ENCODE measurements around the gene FOXP1. TPM values are rescaled to one million over a fixed set of nuclear protein-coding genes. Genes with fewer than 3 reads are reported as not detected.

The FOXP1 gene
- total and polyA plus RNA-seq, 9 of the 15 experiments (the other 6 are each of a cell fraction or from before 2014, with no cell fraction given), result 7.7 to 34.5 (median 13.7) TPM

DNA sequence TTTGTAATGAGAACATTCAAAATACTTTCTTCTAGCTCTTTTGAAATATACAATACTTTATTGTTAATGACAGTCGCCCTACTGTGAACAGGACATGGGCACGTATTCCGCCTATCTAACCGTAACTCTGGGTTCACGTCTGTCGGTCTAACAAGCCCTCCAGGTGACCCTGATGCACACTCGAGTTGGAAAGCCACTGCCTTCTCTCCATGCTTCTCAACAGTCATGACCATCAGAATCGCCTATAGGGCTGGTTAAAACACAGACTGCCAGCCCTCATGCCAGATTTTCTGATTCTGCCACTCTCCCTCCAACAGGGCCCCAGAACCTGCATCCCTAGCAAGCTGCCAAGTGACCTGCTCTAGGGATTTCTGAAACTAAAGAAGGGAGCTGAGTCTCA is 140.2 kb downstream of the FOXP1 start:
- Histone ChIP-seq H2AFZ (ENCODE audit: low read depth, low read length) (no peak overlapping the region), H3K4me3 (no peak overlapping the region), H3K36me3 (ENCODE audit: control insufficient read depth, insufficient read depth, low read length) (no peaks in the 10 kb centered on the region), H3K79me2 (ENCODE audit: control insufficient read depth, insufficient read depth, low read length) (no peaks in the 10 kb centered on the region), H3K9me3 (replicated peaks; ENCODE audit: control insufficient read depth, insufficient read depth, low read depth, low read length) (no peaks in the 10 kb centered on the region), H3K27ac (ENCODE audit: extremely low read depth, low read depth, low read length) (no peak overlapping the region), H3K4me1 (replicated peaks in 1 of 2; ENCODE audit: control insufficient read depth in 2 of 2, insufficient read depth in 2 of 2, low read length in 2 of 2) (peaks cover 0 to 8% of the 10 kb centered on the region in 2 experiments; a peak in 4 of 5 replicates), H3K9ac (ENCODE audit: insufficient read depth in 1 of 2, low read depth in 2 of 2, low read length in 2 of 2) (no peak overlapping the region), H3K27me3 (ENCODE audit: control insufficient read depth in 2 of 2, insufficient read depth in 2 of 2, low read length in 2 of 2) (no peaks in the 10 kb centered on the region), H3K9me1 (ENCODE audit: control insufficient read depth, insufficient read depth, low read length) (no peaks in the 10 kb centered on the region), H3K4me2 (ENCODE audit: insufficient read depth, low read length) (no peak overlapping the region), H4K20me1 (replicated peaks; ENCODE audit: control insufficient read depth, insufficient read depth, low read length) (no peaks in the 10 kb centered on the region)
- WGBS (ENCODE audit: insufficient coverage, low coverage, missing lambda C conversion rate), result 80% methylated on average over 8 of the region's 8 CpGs
- DNase-seq (ENCODE audit: extremely low read depth in 1 of 4, low spot score in 3 of 4) (no peak), FAIRE-seq (no peak), ATAC-seq (no peak)
- ChIA-PET POLR2A (interaction anchor here (0.7 kb wide), 2 partner anchors 11 to 229 kb away, joined by 3 read pairs; no protein-coding TSS in a partner anchor), CTCF (ENCODE audit: low intra/inter-chr PET ratio) (no interaction called here)
- intact Hi-C loops (cut with micrococcal nuclease), result no loop called here
- BruUV-seq (replicated peaks), result no TSS peak
- in situ Hi-C loops (cut with MboI), result no loop called here
- no peak for TF ChIP-seq SMARCE1 (IDR thresholded peaks at IDR 0.05)
- no peak for TF ChIP-seq FOXP1 (CRISPR knock-in tag; IDR thresholded peaks at IDR 0.05)
- no peak for TF ChIP-seq ZKSCAN1 (IDR thresholded peaks at IDR 0.05; ENCODE audit: low read depth, low read length)
- TF ChIP-seq, protein P1, sequence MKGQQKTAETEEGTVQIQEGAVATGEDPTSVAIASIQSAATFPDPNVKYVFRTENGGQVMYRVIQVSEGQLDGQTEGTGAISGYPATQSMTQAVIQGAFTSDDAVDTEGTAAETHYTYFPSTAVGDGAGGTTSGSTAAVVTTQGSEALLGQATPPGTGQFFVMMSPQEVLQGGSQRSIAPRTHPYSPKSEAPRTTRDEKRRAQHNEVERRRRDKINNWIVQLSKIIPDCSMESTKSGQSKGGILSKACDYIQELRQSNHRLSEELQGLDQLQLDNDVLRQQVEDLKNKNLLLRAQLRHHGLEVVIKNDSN (CRISPR knock-in tag; IDR thresholded peaks at IDR 0.05), result no peak
- no peak for TF ChIP-seq TAF7 (tag; IDR thresholded peaks at IDR 0.05)
- TF ChIP-seq SMAD4 (CRISPR knock-in tag; conservative IDR thresholded peaks at IDR 0.05), result no peak
- TF ChIP-seq ZFX (CRISPR knock-in tag; IDR thresholded peaks at IDR 0.05), result no peak
- TF ChIP-seq JUNB (CRISPR knock-in tag; conservative IDR thresholded peaks at IDR 0.05), result no peak
- no peak for TF ChIP-seq ADNP (tag; IDR thresholded peaks at IDR 0.05)
- TF ChIP-seq NR3C1 (CRISPR knock-in tag; IDR thresholded peaks at IDR 0.05), result no peak
- TF ChIP-seq, protein P2, sequence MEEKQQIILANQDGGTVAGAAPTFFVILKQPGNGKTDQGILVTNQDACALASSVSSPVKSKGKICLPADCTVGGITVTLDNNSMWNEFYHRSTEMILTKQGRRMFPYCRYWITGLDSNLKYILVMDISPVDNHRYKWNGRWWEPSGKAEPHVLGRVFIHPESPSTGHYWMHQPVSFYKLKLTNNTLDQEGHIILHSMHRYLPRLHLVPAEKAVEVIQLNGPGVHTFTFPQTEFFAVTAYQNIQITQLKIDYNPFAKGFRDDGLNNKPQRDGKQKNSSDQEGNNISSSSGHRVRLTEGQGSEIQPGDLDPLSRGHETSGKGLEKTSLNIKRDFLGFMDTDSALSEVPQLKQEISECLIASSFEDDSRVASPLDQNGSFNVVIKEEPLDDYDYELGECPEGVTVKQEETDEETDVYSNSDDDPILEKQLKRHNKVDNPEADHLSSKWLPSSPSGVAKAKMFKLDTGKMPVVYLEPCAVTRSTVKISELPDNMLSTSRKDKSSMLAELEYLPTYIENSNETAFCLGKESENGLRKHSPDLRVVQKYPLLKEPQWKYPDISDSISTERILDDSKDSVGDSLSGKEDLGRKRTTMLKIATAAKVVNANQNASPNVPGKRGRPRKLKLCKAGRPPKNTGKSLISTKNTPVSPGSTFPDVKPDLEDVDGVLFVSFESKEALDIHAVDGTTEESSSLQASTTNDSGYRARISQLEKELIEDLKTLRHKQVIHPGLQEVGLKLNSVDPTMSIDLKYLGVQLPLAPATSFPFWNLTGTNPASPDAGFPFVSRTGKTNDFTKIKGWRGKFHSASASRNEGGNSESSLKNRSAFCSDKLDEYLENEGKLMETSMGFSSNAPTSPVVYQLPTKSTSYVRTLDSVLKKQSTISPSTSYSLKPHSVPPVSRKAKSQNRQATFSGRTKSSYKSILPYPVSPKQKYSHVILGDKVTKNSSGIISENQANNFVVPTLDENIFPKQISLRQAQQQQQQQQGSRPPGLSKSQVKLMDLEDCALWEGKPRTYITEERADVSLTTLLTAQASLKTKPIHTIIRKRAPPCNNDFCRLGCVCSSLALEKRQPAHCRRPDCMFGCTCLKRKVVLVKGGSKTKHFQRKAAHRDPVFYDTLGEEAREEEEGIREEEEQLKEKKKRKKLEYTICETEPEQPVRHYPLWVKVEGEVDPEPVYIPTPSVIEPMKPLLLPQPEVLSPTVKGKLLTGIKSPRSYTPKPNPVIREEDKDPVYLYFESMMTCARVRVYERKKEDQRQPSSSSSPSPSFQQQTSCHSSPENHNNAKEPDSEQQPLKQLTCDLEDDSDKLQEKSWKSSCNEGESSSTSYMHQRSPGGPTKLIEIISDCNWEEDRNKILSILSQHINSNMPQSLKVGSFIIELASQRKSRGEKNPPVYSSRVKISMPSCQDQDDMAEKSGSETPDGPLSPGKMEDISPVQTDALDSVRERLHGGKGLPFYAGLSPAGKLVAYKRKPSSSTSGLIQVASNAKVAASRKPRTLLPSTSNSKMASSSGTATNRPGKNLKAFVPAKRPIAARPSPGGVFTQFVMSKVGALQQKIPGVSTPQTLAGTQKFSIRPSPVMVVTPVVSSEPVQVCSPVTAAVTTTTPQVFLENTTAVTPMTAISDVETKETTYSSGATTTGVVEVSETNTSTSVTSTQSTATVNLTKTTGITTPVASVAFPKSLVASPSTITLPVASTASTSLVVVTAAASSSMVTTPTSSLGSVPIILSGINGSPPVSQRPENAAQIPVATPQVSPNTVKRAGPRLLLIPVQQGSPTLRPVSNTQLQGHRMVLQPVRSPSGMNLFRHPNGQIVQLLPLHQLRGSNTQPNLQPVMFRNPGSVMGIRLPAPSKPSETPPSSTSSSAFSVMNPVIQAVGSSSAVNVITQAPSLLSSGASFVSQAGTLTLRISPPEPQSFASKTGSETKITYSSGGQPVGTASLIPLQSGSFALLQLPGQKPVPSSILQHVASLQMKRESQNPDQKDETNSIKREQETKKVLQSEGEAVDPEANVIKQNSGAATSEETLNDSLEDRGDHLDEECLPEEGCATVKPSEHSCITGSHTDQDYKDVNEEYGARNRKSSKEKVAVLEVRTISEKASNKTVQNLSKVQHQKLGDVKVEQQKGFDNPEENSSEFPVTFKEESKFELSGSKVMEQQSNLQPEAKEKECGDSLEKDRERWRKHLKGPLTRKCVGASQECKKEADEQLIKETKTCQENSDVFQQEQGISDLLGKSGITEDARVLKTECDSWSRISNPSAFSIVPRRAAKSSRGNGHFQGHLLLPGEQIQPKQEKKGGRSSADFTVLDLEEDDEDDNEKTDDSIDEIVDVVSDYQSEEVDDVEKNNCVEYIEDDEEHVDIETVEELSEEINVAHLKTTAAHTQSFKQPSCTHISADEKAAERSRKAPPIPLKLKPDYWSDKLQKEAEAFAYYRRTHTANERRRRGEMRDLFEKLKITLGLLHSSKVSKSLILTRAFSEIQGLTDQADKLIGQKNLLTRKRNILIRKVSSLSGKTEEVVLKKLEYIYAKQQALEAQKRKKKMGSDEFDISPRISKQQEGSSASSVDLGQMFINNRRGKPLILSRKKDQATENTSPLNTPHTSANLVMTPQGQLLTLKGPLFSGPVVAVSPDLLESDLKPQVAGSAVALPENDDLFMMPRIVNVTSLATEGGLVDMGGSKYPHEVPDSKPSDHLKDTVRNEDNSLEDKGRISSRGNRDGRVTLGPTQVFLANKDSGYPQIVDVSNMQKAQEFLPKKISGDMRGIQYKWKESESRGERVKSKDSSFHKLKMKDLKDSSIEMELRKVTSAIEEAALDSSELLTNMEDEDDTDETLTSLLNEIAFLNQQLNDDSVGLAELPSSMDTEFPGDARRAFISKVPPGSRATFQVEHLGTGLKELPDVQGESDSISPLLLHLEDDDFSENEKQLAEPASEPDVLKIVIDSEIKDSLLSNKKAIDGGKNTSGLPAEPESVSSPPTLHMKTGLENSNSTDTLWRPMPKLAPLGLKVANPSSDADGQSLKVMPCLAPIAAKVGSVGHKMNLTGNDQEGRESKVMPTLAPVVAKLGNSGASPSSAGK (IDR thresholded peaks at IDR 0.05), result no peak
- no peak for TF ChIP-seq ZNF324 (CRISPR knock-in tag; IDR thresholded peaks at IDR 0.05)
